IMR-90 (cell line): ENCODE results near the gene LRRC8B. TPM values are rescaled to one million over a fixed set of nuclear protein-coding genes. Genes with fewer than 3 reads are reported as not detected.

ENCODE experiments used
- ATAC-seq: fragments of 200-7000 bp; cut with Tn5 transposase; 2 replicates; pipeline ENCODE4 v1.9.1; 2020; ENCODE audit warnings: low read depth, mild to moderate bottlenecking, moderate library complexity
- BruUV-seq: library from RNA; stranded (reverse); fragments of 400-500 nt; replicated peaks from 2 replicates; lab custom pipeline; 2021; lab: Mats Ljungman, UMichigan
- CTCF ChIA-PET: fragments of 300-600 bp; formaldehyde crosslinking; extraction: SDS; loops from one replicate; lab custom pipeline; 2021; ENCODE audit warnings: antibody characterized with exemption; lab: Yijun Ruan, JAX
- POLR2A ChIA-PET: fragments of 300-600 bp; sonication (Branson Sonifier 250); formaldehyde crosslinking; loops from one replicate; lab custom pipeline; 2022; ENCODE audit warnings: antibody characterized with exemption; ENCODE audit not compliant: unreplicated experiment; lab: Charles Lee
- DNase-seq: peaks from one replicate; pipeline ENCODE4 v3.0.0; 2013
- H2AFZ ChIP-seq: replicated peaks from 2 replicates; pipeline ENCODE3; 2013; ENCODE audit warnings: low read length, mild to moderate bottlenecking; ENCODE audit not compliant: poor library complexity
- H2AK5ac ChIP-seq: 2 replicates; pipeline ENCODE4 v1.6.1; 2013; ENCODE audit warnings: low read depth, low read length, inconsistent platforms
- H2AK9ac ChIP-seq: replicated peaks from 2 replicates; pipeline ENCODE3; 2013; ENCODE audit warnings: mild to moderate bottlenecking, low read depth, low read length, moderate library complexity; ENCODE audit not compliant: poor library complexity
- H2BK120ac ChIP-seq: 2 replicates; pipeline ENCODE4 v1.6.1; 2013; ENCODE audit warnings: low read depth, low read length, inconsistent platforms
- H2BK15ac ChIP-seq: 3 replicates; pipeline ENCODE4 v1.6.1; 2013; ENCODE audit warnings: low read depth, low read length, inconsistent platforms
- H2BK20ac ChIP-seq: 2 replicates; pipeline ENCODE4 v1.6.1; 2013; ENCODE audit warnings: low read depth, mild to moderate bottlenecking, inconsistent platforms, low read length, moderate library complexity
- H2BK5ac ChIP-seq: 2 replicates; pipeline ENCODE4 v1.6.1; 2013; ENCODE audit warnings: mild to moderate bottlenecking, low read depth, low read length, inconsistent platforms; ENCODE audit not compliant: poor library complexity, severe bottlenecking
- H3K14ac ChIP-seq: replicated peaks from 2 replicates; pipeline ENCODE4 v1.6.1; 2013; ENCODE audit warnings: low read depth, low read length, inconsistent platforms
- H3K18ac ChIP-seq: 2 replicates; pipeline ENCODE4 v1.6.1; 2013; ENCODE audit warnings: low read depth, low read length, control low read depth
- H3K23ac ChIP-seq: 2 replicates; pipeline ENCODE4 v1.6.1; 2013; ENCODE audit warnings: low read depth, low read length, inconsistent platforms
- H3K27ac ChIP-seq: 2 replicates; pipeline ENCODE4 v1.5.1; 2013; ENCODE audit warnings: mild to moderate bottlenecking, control low read depth, low read length; ENCODE audit not compliant: insufficient read depth
- H3K27me3 ChIP-seq: 2 replicates; pipeline ENCODE4 v1.6.1; 2013; ENCODE audit warnings: low read length; ENCODE audit not compliant: control insufficient read depth, insufficient read depth
- H3K36me3 ChIP-seq: 2 replicates; pipeline ENCODE4 v1.6.1; 2013; ENCODE audit warnings: low read length, mixed read lengths; ENCODE audit not compliant: control insufficient read depth, insufficient read depth
- H3K4ac ChIP-seq: 2 replicates; pipeline ENCODE4 v1.6.1; 2013; ENCODE audit warnings: low read depth, low read length, inconsistent platforms
- H3K4me1 ChIP-seq: 2 replicates; pipeline ENCODE4 v1.6.1; 2013; ENCODE audit warnings: low read length, mixed read lengths; ENCODE audit not compliant: control insufficient read depth, insufficient read depth
- H3K4me2 ChIP-seq: 2 replicates; pipeline ENCODE4 v1.6.1; 2013; ENCODE audit warnings: low read depth, mild to moderate bottlenecking, control low read depth, low read length, moderate library complexity
- H3K4me3 ChIP-seq: 2 replicates; pipeline ENCODE4 v1.5.1; 2013; ENCODE audit warnings: low read depth, mild to moderate bottlenecking, control low read depth, low read length, moderate library complexity; ENCODE audit not compliant: insufficient read depth
- H3K56ac ChIP-seq: 2 replicates; pipeline ENCODE4 v1.6.1; 2013; ENCODE audit warnings: low read length, inconsistent platforms; ENCODE audit not compliant: insufficient read depth; ENCODE audit errors: extremely low read depth
- H3K79me1 ChIP-seq, 2 experiments: 2 replicates each; pipeline ENCODE4 v1.6.1; 2013; ENCODE audit warnings: low read length in 2 of 2, inconsistent platforms in 1 of 2, low read depth in 1 of 2
- H3K9ac ChIP-seq: 2 replicates; pipeline ENCODE4 v1.6.1; 2013; ENCODE audit warnings: low read depth, low read length, control low read depth
- H3K9me1 ChIP-seq: 2 replicates; pipeline ENCODE4 v1.6.1; 2013; ENCODE audit warnings: low read length, inconsistent platforms; ENCODE audit not compliant: insufficient read depth
- H3K9me3 ChIP-seq: 2 replicates; pipeline ENCODE4 v1.6.1; 2013; ENCODE audit warnings: low read length; ENCODE audit not compliant: control insufficient read depth, insufficient read depth
- H4K20me1 ChIP-seq: 2 replicates; pipeline ENCODE4 v1.6.1; 2013; ENCODE audit warnings: low read length, inconsistent platforms; ENCODE audit not compliant: insufficient read depth
- H4K5ac ChIP-seq: 2 replicates; pipeline ENCODE4 v1.6.1; 2013; ENCODE audit warnings: mild to moderate bottlenecking, low read depth, low read length, control low read depth
- H4K8ac ChIP-seq, 2 experiments: 2 replicates each; pipeline ENCODE4 v1.6.1; 2013; ENCODE audit warnings: low read depth in 2 of 2, low read length in 2 of 2, control low read depth in 1 of 2, inconsistent platforms in 1 of 2
- H4K91ac ChIP-seq: 2 replicates; pipeline ENCODE4 v1.6.1; 2013; ENCODE audit warnings: low read depth, low read length, inconsistent platforms; ENCODE audit not compliant: insufficient read depth
- CEBPB ChIP-seq: IDR thresholded peaks from 2 replicates; pipeline ENCODE4 v1.6.1; 2012; ENCODE audit warnings: low read depth, low read length, improper control_type of control experiment
- FOS ChIP-seq: fragments of 150-350 bp; IDR thresholded peaks from 2 replicates; pipeline ENCODE4 v1.6.1; 2016; ENCODE audit warnings: low read depth, low read length
- WGBS, 2 experiments: methylation state at CpG; one replicate each; pipeline versions ENCODE4 v1.1.5 to v1.1.7; 2013; ENCODE audit warnings: missing lambda C conversion rate in 2 of 2; ENCODE audit not compliant: insufficient read length in 1 of 2; ENCODE audit errors: extremely low coverage in 2 of 2; 5-methylcytosine and 5-hydroxymethylcytosine counted together
- dilution Hi-C: fragments of 300-500 bp; cut with HindIII; formaldehyde crosslinking; loops from one replicate; pipeline ENCODE4 v1.14.3; 2018; ENCODE audit warnings: low sequenced_read_pairs; ENCODE audit not compliant: unreplicated experiment
- in situ Hi-C: fragments of 300-500 bp; cut with MboI; formaldehyde crosslinking; loops from 3 replicates; pipeline ENCODE4 v1.14.3; 2019; ENCODE audit warnings: low sequenced_read_pairs, inconsistent platforms, mixed read lengths
- intact Hi-C: fragments of 100-400 bp; cut with micrococcal nuclease; formaldehyde crosslinking; loops from 2 replicates; pipeline ENCODE4 v1.10.0; 2022
- polyA plus RNA-seq, 3 experiments: library from polyadenylated mRNA; depleted of rRNA; stranded (reverse); fragments of >200 nt; gene quantifications; 2 replicates each; pipeline ENCODE4 v1.2.3, GENCODE V29; 2012; ENCODE audit warnings: low replicate concordance in 1 of 3
- total RNA-seq: library from RNA; depleted of rRNA; stranded (reverse); fragments of >200 nt; gene quantifications from 2 replicates; pipeline ENCODE4 v1.2.3, GENCODE V29; 2012

Gene LRRC8B
- total and polyA plus RNA-seq, 2 of the 4 experiments (the other 2 are of a cell fraction), result 0.74 to 1.8 TPM

- Histone ChIP-seq H2AK5ac (no peak overlapping the region), H2BK120ac (no peak overlapping the region), H2BK5ac (no peak overlapping the region), H2BK20ac (no peak overlapping the region), H4K5ac (no peak overlapping the region), H4K8ac (no peak overlapping the region), H3K27ac (no peak overlapping the region), H3K79me1 (no peaks in the 10 kb centered on the region), H3K23ac (no peak overlapping the region), H3K4me1 (0 out of 2 replicates have a peak, but pooled peaks cover 2% of the 10 kb centered on the region), H3K4me3 (no peak overlapping the region), H2BK15ac (no peak overlapping the region), H3K9ac (no peak overlapping the region), H2AFZ (no peak overlapping the region), H3K14ac (no peak overlapping the region), H3K4me2 (no peak overlapping the region), H2AK9ac (no peak overlapping the region), H4K20me1 (no peaks in the 10 kb centered on the region), H3K18ac (no peak overlapping the region), H3K27me3 (no peaks in the 10 kb centered on the region), H3K9me1 (no peaks in the 10 kb centered on the region), H3K4ac (no peak overlapping the region), H3K36me3 (no peaks in the 10 kb centered on the region), H3K9me3 (no peaks in the 10 kb centered on the region), H3K56ac (no peak overlapping the region), H4K91ac (no peak overlapping the region)
- ChIA-PET POLR2A (no interaction called here), CTCF (interaction anchor here (1.4 kb wide), 1 partner anchor 10 kb away, joined by 4 read pairs; no protein-coding TSS in a partner anchor)
- BruUV-seq, result no TSS peak
- intact Hi-C loops (no loop called here), dilution Hi-C loops (loop anchor here (25.0 kb wide), 1 partner anchor 107 kb away; no protein-coding TSS in a partner anchor), in situ Hi-C loops (no loop called here)
- DNase-seq (peak; percentile 36), ATAC-seq (no peak)
- no CpG with 5 or more reads among the region's 4 CpGs for WGBS, 2 experiments
- TF ChIP-seq FOS, result no peak
- TF ChIP-seq CEBPB, result no peak
These were observed 69.6 kb downstream of the LRRC8B start for GRCh38 chr1:89594096-89594740.
